ENCODE results near the gene NACC1.

Gene NACC1

GRCh38 chr19:13127811-13128575 is 9.9 kb downstream of the NACC1 start:
- H3K4me1 ChIP-seq (ENCODE audit: control insufficient read depth, insufficient read depth, low read length), result no peaks in the 10 kb centered on the region
- H3K36me3 ChIP-seq (ENCODE audit: control insufficient read depth, insufficient read depth, low read length), result peaks cover 43% of the 10 kb centered on the region
- H3K9ac ChIP-seq (ENCODE audit: low read depth, low read length), result no peak overlapping the region
- no peaks in the 10 kb centered on the region for H3K9me3 ChIP-seq (ENCODE audit: control insufficient read depth, insufficient read depth, low read length)
- no peak overlapping the region for H3K27ac ChIP-seq (ENCODE audit: low read depth, low read length)
- no peak overlapping the region for H3K4me3 ChIP-seq (ENCODE audit: low read depth, low read length)
- H3K27me3 ChIP-seq (ENCODE audit: control insufficient read depth, insufficient read depth, low read length), result no peaks in the 10 kb centered on the region

DNA sequence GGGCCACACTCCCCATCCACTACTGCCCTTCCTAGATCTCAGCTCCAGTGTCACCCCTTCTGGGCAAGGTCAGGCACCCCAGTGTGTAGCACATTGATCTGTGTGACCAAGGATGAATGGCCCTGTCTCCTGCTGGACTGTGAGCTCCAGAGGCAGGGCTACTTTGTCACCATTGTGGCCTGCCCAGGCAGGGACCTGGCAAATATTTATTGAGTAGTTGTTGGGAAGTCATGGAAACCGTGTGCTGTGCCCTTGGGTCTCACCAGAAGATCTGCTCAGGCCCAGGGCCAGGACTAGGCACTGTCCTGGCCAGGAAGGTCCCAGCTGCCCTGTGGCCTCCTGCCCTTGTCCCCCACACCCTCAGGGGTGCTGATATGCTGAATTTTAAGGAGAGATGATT is 10.5 kb downstream of the NACC1 start:
- Histone ChIP-seq H3K9ac (ENCODE audit: low read depth, low read length) (no peak overlapping the region), H3K9me3 (ENCODE audit: control insufficient read depth, insufficient read depth, low read length) (no peaks in the 10 kb centered on the region), H3K27ac (ENCODE audit: low read depth, low read length) (no peak overlapping the region), H3K4me1 (ENCODE audit: control insufficient read depth, insufficient read depth, low read length) (no peaks in the 10 kb centered on the region), H3K27me3 (ENCODE audit: control insufficient read depth, insufficient read depth, low read length) (no peaks in the 10 kb centered on the region), H3K36me3 (ENCODE audit: control insufficient read depth, insufficient read depth, low read length) (peaks cover 40% of the 10 kb centered on the region), H3K4me3 (ENCODE audit: low read depth, low read length) (no peak overlapping the region)

DNA sequence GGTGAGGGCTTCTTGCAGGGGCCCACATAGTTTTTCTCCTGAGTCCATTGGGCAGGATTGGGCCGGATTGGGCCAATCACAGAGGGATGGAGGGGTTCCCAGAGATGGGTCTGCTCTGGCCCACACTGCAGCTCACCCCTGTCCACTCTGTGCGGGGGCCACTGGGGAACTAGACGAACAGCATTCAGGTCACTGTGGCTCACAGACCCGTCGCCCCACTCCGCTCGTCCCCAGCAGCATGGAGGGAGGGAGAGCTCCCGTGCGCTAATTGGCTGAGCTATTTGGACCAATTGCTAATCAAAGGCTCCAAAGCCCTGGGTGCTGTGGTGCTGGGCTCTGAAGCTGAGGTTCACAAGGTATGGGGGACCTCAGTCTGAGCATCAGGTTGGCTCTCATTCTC is 11.3 kb downstream of the NACC1 start:
- H3K9ac ChIP-seq (ENCODE audit: low read depth, low read length), result no peak overlapping the region

DNA sequence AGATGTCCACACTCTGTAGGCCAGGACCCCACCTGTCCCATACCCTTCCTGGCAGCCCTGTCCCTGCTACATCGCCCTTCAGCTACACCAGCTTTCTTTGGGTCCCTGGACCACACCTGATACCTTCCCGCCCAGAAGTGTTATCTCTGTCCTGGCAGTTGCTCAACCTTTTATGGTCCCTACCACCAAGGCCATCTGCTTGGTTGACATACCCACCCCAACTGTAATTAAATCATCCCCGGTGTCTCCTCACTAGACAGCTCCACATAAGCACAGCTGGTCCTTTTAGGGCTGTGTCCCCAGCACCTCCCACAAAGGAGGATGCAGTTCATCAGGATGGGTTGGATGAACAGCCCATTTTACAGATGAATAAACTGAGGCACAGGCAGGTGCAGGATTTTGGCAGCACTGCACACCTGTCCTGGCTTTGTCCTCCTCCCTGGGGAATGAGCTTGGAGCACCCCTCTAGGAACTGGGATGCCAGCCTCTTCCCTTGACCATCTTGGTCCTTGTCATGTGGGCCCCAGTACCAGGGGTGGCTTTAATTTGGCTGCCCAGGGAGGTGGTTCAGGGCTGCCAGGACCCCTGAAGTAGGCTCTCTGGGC is 12.9 kb downstream of the NACC1 start:
- H3K27ac ChIP-seq (ENCODE audit: low read depth, low read length), result no peak overlapping the region
- H3K9ac ChIP-seq (ENCODE audit: low read depth, low read length), result no peak overlapping the region
- H3K36me3 ChIP-seq (ENCODE audit: control insufficient read depth, insufficient read depth, low read length), result peaks cover 50% of the 10 kb centered on the region
- no peaks in the 10 kb centered on the region for H3K27me3 ChIP-seq (ENCODE audit: control insufficient read depth, insufficient read depth, low read length)
- no peaks in the 10 kb centered on the region for H3K9me3 ChIP-seq (ENCODE audit: control insufficient read depth, insufficient read depth, low read length)
- no peaks in the 10 kb centered on the region for H3K4me1 ChIP-seq (ENCODE audit: control insufficient read depth, insufficient read depth, low read length)
- no peak overlapping the region for H3K4me3 ChIP-seq (ENCODE audit: low read depth, low read length)

More for the DNA sequence above, 11.3 kb downstream of the NACC1 start:
- no peak overlapping the region for H3K4me3 ChIP-seq (ENCODE audit: low read depth, low read length)
- H3K27me3 ChIP-seq (ENCODE audit: control insufficient read depth, insufficient read depth, low read length), result no peaks in the 10 kb centered on the region
- peaks cover 42% of the 10 kb centered on the region for H3K36me3 ChIP-seq (ENCODE audit: control insufficient read depth, insufficient read depth, low read length)
- H3K4me1 ChIP-seq (ENCODE audit: control insufficient read depth, insufficient read depth, low read length), result no peaks in the 10 kb centered on the region
- no peak overlapping the region for H3K27ac ChIP-seq (ENCODE audit: low read depth, low read length)
- no peaks in the 10 kb centered on the region for H3K9me3 ChIP-seq (ENCODE audit: control insufficient read depth, insufficient read depth, low read length)

GRCh38 chr19:13132471-13133180 is 14.6 kb downstream of the NACC1 start:
- Histone ChIP-seq H3K9ac (ENCODE audit: low read depth, low read length) (no peak overlapping the region), H3K36me3 (ENCODE audit: control insufficient read depth, insufficient read depth, low read length) (peaks cover 61% of the 10 kb centered on the region), H3K27ac (ENCODE audit: low read depth, low read length) (no peak overlapping the region)

DNA sequence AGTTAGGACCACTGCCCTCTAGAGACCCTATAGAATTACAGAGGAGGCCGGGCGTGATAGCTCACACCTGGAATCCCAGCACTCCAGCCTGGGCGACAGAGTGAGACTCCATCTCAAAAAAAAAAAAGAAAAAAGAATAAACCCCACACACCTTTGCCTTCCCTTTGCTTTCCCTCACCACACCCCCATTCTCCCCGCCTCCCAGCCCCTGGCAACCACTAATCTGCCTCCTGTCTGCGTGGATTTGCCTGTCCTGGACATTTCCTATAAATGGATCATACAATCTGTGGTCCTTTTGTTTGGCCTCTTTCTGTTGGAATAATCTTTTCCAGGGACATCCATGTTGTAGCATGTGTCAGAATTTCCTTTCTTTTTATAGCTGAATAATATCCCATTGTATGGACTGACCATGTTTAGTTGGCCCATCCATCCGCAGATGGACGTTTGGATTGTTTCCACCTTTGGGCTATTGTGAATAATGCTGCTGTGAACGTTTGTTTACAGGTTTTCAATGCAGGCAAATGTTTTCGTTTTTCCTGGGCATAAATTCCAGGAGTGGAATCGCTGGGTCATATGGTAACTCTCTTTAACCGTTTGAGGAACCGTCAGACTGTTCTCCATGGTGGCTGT is 15.3 kb downstream of the NACC1 start:
- Histone ChIP-seq H3K27ac (ENCODE audit: low read depth, low read length) (no peak overlapping the region), H3K27me3 (ENCODE audit: control insufficient read depth, insufficient read depth, low read length) (no peaks in the 10 kb centered on the region), H3K4me1 (ENCODE audit: control insufficient read depth, insufficient read depth, low read length) (no peaks in the 10 kb centered on the region), H3K9ac (ENCODE audit: low read depth, low read length) (no peak overlapping the region), H3K36me3 (ENCODE audit: control insufficient read depth, insufficient read depth, low read length) (peaks cover 68% of the 10 kb centered on the region), H3K4me3 (ENCODE audit: low read depth, low read length) (no peak overlapping the region), H3K9me3 (ENCODE audit: control insufficient read depth, insufficient read depth, low read length) (no peaks in the 10 kb centered on the region)

More at GRCh38 chr19:13132471-13133180, 14.6 kb downstream of the NACC1 start:
- Histone ChIP-seq H3K4me1 (ENCODE audit: control insufficient read depth, insufficient read depth, low read length) (no peaks in the 10 kb centered on the region), H3K4me3 (ENCODE audit: low read depth, low read length) (no peak overlapping the region), H3K27me3 (ENCODE audit: control insufficient read depth, insufficient read depth, low read length) (no peaks in the 10 kb centered on the region), H3K9me3 (ENCODE audit: control insufficient read depth, insufficient read depth, low read length) (no peaks in the 10 kb centered on the region)

- no peaks in the 10 kb centered on the region for H3K27me3 ChIP-seq (ENCODE audit: control insufficient read depth, insufficient read depth, low read length)
- H3K9ac ChIP-seq (ENCODE audit: low read depth, low read length), result no peak overlapping the region
- H3K9me3 ChIP-seq (ENCODE audit: control insufficient read depth, insufficient read depth, low read length), result no peaks in the 10 kb centered on the region
- no peaks in the 10 kb centered on the region for H3K4me1 ChIP-seq (ENCODE audit: control insufficient read depth, insufficient read depth, low read length)
- H3K36me3 ChIP-seq (ENCODE audit: control insufficient read depth, insufficient read depth, low read length), result peaks cover 71% of the 10 kb centered on the region
- H3K4me3 ChIP-seq (ENCODE audit: low read depth, low read length), result no peak overlapping the region
- no peak overlapping the region for H3K27ac ChIP-seq (ENCODE audit: low read depth, low read length)
Measured at GRCh38 chr19:13134626-13135025, 16.6 kb downstream of the NACC1 start.

GRCh38 chr19:13135068-13136062 is 17.3 kb downstream of the NACC1 start:
- no peaks in the 10 kb centered on the region for H3K4me1 ChIP-seq (ENCODE audit: control insufficient read depth, insufficient read depth, low read length)
- H3K9me3 ChIP-seq (ENCODE audit: control insufficient read depth, insufficient read depth, low read length), result no peaks in the 10 kb centered on the region
- H3K9ac ChIP-seq (ENCODE audit: low read depth, low read length), result no peak overlapping the region
- no peak overlapping the region for H3K27ac ChIP-seq (ENCODE audit: low read depth, low read length)
- H3K4me3 ChIP-seq (ENCODE audit: low read depth, low read length), result no peak overlapping the region
- H3K36me3 ChIP-seq (ENCODE audit: control insufficient read depth, insufficient read depth, low read length), result peaks cover 71% of the 10 kb centered on the region
- H3K27me3 ChIP-seq (ENCODE audit: control insufficient read depth, insufficient read depth, low read length), result no peaks in the 10 kb centered on the region

- Histone ChIP-seq H3K9ac (ENCODE audit: low read depth, low read length) (no peak overlapping the region), H3K9me3 (ENCODE audit: control insufficient read depth, insufficient read depth, low read length) (no peaks in the 10 kb centered on the region), H3K4me1 (ENCODE audit: control insufficient read depth, insufficient read depth, low read length) (no peaks in the 10 kb centered on the region), H3K4me3 (ENCODE audit: low read depth, low read length) (no peak overlapping the region), H3K27ac (ENCODE audit: low read depth, low read length) (no peak overlapping the region), H3K27me3 (ENCODE audit: control insufficient read depth, insufficient read depth, low read length) (no peaks in the 10 kb centered on the region), H3K36me3 (ENCODE audit: control insufficient read depth, insufficient read depth, low read length) (peaks cover 60% of the 10 kb centered on the region)
Measured at GRCh38 chr19:13137290-13137794, 19.3 kb downstream of the NACC1 start.

All from HUES48 (cell line).